Hippocampal formation (tissue), 2 donors: Measurements from ENCODE around the gene NBAS.

Source experiments
- DNase-seq, 2 donors: peaks; one replicate each; lab custom pipeline; 2025; lab: John Stamatoyannopoulos, UW

NBAS gene

GRCh38 chr2:15166878-15167277, 394.3 kb downstream of the NBAS start:
- no peak for DNase-seq

- no peak for DNase-seq
Measured at GRCh38 chr2:15163326-15163725, 397.8 kb downstream of the NBAS start.

- no peak for DNase-seq
Measured at GRCh38 chr2:15162620-15163019, 398.5 kb downstream of the NBAS start.

GRCh38 chr2:15160201-15160991, 400.7 kb downstream of the NBAS start:
- no peak for DNase-seq

GRCh38 chr2:15159751-15160177, 401.4 kb downstream of the NBAS start:
- peak; percentile 31 to 63 for DNase-seq

GRCh38 chr2:15159206-15159605, 401.9 kb downstream of the NBAS start:
- DNase-seq = no peak

- no peak for DNase-seq
Measured at GRCh38 chr2:15158532-15158931, 402.6 kb downstream of the NBAS start.

GRCh38 chr2:15158100-15158499, 403.0 kb downstream of the NBAS start:
- DNase-seq = no peak

- DNase-seq = no peak
Measured at GRCh38 chr2:15155959-15156574, 405.1 kb downstream of the NBAS start.

GRCh38 chr2:15154297-15154696, 406.8 kb downstream of the NBAS start:
- DNase-seq = no peak

- DNase-seq = no peak
Measured at GRCh38 chr2:15152382-15152781, 408.8 kb downstream of the NBAS start.

GRCh38 chr2:15149063-15149462, 412.1 kb downstream of the NBAS start:
- no peak for DNase-seq

- no peak for DNase-seq
Measured at GRCh38 chr2:15147591-15147990, 413.5 kb downstream of the NBAS start.

- DNase-seq = no peak
Measured at GRCh38 chr2:15146960-15147359, 414.2 kb downstream of the NBAS start.

- no peak for DNase-seq
Measured at GRCh38 chr2:15145919-15146318, 415.2 kb downstream of the NBAS start.

- no peak for DNase-seq
Measured at GRCh38 chr2:15145046-15145817, 415.9 kb downstream of the NBAS start.

GRCh38 chr2:15142069-15142689, 419.0 kb downstream of the NBAS start:
- DNase-seq = no peak

GRCh38 chr2:15141211-15141610, 419.9 kb downstream of the NBAS start:
- DNase-seq = no peak

- DNase-seq = no peak
Measured at GRCh38 chr2:15136639-15137038, 424.5 kb downstream of the NBAS start.

GRCh38 chr2:15134957-15135356, 426.2 kb downstream of the NBAS start:
- no peak for DNase-seq

GRCh38 chr2:15133461-15133860, 427.7 kb downstream of the NBAS start:
- DNase-seq = no peak

- no peak for DNase-seq
Measured at GRCh38 chr2:15128846-15129245, 432.3 kb downstream of the NBAS start.
